Endodermal cell (in vitro differentiated cells): ENCODE data around the gene INSYN2B. TPM values are rescaled to one million over a fixed set of nuclear protein-coding genes. Genes with fewer than 3 reads are reported as not detected.
"Not testable (repeated sequence)": the region's sequence is repeated elsewhere in the genome, so short reads cannot be mapped to it uniquely, and the experiment has no call there.

Experiments
- DNase-seq: peaks from one replicate; pipeline ENCODE4 v3.0.0-alpha.2; 2017
- H3K27ac ChIP-seq: 2 replicates; pipeline ENCODE4 v1.5.1; 2013; ENCODE audit warnings: mild to moderate bottlenecking, low read depth, low read length, moderate library complexity
- H3K27me3 ChIP-seq: 2 replicates; pipeline ENCODE4 v1.6.1; 2013; ENCODE audit warnings: mild to moderate bottlenecking, low read length, moderate library complexity; ENCODE audit not compliant: insufficient read depth, control insufficient read depth, poor library complexity, severe bottlenecking
- H3K36me3 ChIP-seq: 2 replicates; pipeline ENCODE4 v1.7.0; 2013; ENCODE audit warnings: mild to moderate bottlenecking, low read length, moderate library complexity; ENCODE audit not compliant: control insufficient read depth, insufficient read depth
- H3K4me1 ChIP-seq: one replicate; pipeline ENCODE4 v1.7.0; 2013; ENCODE audit warnings: low read length; ENCODE audit not compliant: control insufficient read depth, insufficient read depth
- H3K4me3 ChIP-seq: 2 replicates; pipeline ENCODE4 v1.5.1; 2013; ENCODE audit warnings: mild to moderate bottlenecking, low read length, moderate library complexity
- H3K9ac ChIP-seq: 2 replicates; pipeline ENCODE4 v1.6.1; 2013; ENCODE audit warnings: mild to moderate bottlenecking, low read length, moderate library complexity; ENCODE audit not compliant: poor library complexity, severe bottlenecking; ENCODE audit errors: extremely low read depth
- H3K9me3 ChIP-seq: 2 replicates; pipeline ENCODE4 v1.6.1; 2013; ENCODE audit warnings: mild to moderate bottlenecking, low read length, moderate library complexity; ENCODE audit not compliant: control insufficient read depth
- H3K27ac Mint-ChIP-seq: 2 replicates; pipeline ENCODE4 v1.8.0; 2020; ENCODE audit warnings: mixed read lengths
- H3K27me3 Mint-ChIP-seq: 2 replicates; pipeline ENCODE4 v1.8.0; 2021; ENCODE audit warnings: mild to moderate bottlenecking, mixed read lengths; ENCODE audit not compliant: insufficient read depth
- H3K36me3 Mint-ChIP-seq: 2 replicates; pipeline ENCODE4 v1.8.0; 2020; ENCODE audit warnings: low read depth, mixed read lengths
- H3K4me1 Mint-ChIP-seq: 2 replicates; pipeline ENCODE4 v1.8.0; 2020; ENCODE audit warnings: mixed read lengths
- H3K4me3 Mint-ChIP-seq: 2 replicates; pipeline ENCODE4 v1.8.0; 2020; ENCODE audit warnings: mild to moderate bottlenecking, moderate library complexity, mixed read lengths
- H3K9me3 Mint-ChIP-seq: 2 replicates; pipeline ENCODE4 v1.8.0; 2020; ENCODE audit warnings: mild to moderate bottlenecking, mixed read lengths
- WGBS, 2 experiments: methylation state at CpG; one replicate each; pipeline versions ENCODE4 v1.1.5 to v1.1.7; 2013; ENCODE audit warnings: missing lambda C conversion rate in 2 of 2, mixed read lengths in 1 of 2; ENCODE audit not compliant: insufficient coverage in 1 of 2, insufficient read length in 1 of 2; 5-methylcytosine and 5-hydroxymethylcytosine counted together
- total RNA-seq, 2 donors: library from RNA; stranded (reverse); fragmentation: NEBNext Ultra II Directional in 1 of 2; extraction: Animal tissue kit (Norgen Biotek cat#: 25700) in 1 of 2; gene quantifications; 2 replicates in 1 of 2; 3 replicates in 1 of 2; pipeline ENCODE4 v1.2.1, GENCODE V29; 2021
- TF ChIP-seq, protein P1 (sequence below): fragments of 200-600 bp; sonication (generic); conservative IDR thresholded peaks from 2 replicates; pipeline ENCODE4 v1.5.0; 2021; ENCODE audit warnings: antibody characterized with exemption, mild to moderate bottlenecking

Gene INSYN2B
- total RNA-seq, 2 donors from 2014 or later, result not detected

DNA sequence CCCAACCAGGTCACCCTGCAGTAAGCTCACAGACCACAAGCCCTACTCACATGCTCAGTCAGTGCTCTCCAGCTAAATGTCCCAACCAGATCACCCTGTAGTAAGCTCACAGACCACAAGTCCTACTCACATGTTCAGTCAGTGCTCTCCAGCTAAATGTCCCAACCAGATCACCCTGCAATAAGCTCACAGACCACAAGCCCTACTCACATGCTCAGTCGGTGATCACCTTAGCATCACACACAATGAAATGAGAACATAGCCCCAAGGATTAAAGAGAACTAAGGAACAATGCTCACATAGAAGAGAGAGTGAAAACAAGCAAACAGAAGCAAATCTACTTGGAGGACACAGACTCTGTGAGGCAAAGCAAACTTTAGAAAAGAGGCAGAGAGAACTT lies 145.8 kb downstream of the INSYN2B start:
- H3K27ac Mint-ChIP-seq, H3K9ac ChIP-seq, H3K27ac ChIP-seq, DNase-seq, H3K27me3 Mint-ChIP-seq, H3K9me3 ChIP-seq, H3K36me3 ChIP-seq, H3K4me1 Mint-ChIP-seq, H3K4me3 Mint-ChIP-seq, H3K36me3 Mint-ChIP-seq, H3K27me3 ChIP-seq, H3K4me1 ChIP-seq, H3K4me3 ChIP-seq, H3K9me3 Mint-ChIP-seq: not testable (repeated sequence)
- 78% methylated on average over 1 of the region's 1 CpG; no CpG with 5 or more reads in 1 of the 2 experiments for WGBS, 2 experiments
- TF ChIP-seq, protein P1, sequence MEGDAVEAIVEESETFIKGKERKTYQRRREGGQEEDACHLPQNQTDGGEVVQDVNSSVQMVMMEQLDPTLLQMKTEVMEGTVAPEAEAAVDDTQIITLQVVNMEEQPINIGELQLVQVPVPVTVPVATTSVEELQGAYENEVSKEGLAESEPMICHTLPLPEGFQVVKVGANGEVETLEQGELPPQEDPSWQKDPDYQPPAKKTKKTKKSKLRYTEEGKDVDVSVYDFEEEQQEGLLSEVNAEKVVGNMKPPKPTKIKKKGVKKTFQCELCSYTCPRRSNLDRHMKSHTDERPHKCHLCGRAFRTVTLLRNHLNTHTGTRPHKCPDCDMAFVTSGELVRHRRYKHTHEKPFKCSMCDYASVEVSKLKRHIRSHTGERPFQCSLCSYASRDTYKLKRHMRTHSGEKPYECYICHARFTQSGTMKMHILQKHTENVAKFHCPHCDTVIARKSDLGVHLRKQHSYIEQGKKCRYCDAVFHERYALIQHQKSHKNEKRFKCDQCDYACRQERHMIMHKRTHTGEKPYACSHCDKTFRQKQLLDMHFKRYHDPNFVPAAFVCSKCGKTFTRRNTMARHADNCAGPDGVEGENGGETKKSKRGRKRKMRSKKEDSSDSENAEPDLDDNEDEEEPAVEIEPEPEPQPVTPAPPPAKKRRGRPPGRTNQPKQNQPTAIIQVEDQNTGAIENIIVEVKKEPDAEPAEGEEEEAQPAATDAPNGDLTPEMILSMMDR, result peak; percentile 26

DNA sequence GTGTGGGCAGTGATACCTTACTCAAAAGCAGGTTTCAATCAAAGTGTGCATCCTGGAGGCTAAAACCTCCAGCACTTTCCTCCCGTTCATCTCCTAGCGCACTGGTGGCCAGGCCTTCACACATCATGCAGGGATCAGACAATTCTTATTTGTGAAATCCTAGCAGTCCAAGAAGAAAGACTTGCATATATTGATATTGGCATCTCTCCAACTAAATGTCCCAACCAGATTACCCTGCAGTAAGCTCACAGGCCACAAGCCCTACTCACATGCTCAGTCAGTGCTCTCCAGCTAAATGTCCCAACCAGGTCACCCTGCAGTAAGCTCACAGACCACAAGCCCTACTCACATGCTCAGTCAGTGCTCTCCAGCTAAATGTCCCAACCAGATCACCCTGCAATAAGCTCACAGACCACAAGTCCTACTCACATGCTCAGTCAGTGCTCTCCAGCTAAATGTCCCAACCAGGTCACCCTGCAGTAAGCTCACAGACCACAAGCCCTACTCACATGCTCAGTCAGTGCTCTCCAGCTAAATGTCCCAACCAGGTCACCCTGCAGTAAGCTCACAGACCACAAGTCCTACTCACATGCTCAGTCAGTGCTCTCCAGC lies 146.5 kb downstream of the INSYN2B start:
- H3K4me1 ChIP-seq, H3K4me3 ChIP-seq, H3K9me3 ChIP-seq, H3K4me3 Mint-ChIP-seq, H3K36me3 ChIP-seq, H3K27ac Mint-ChIP-seq, DNase-seq, H3K36me3 Mint-ChIP-seq, H3K4me1 Mint-ChIP-seq, H3K27me3 ChIP-seq, H3K9ac ChIP-seq, H3K9me3 Mint-ChIP-seq, H3K27ac ChIP-seq, H3K27me3 Mint-ChIP-seq: not testable (repeated sequence)
- TF ChIP-seq, protein P1, result peak; percentile 18
- WGBS, 2 experiments, result 95 to 100% methylated on average over 2 of the region's 2 CpGs

DNA sequence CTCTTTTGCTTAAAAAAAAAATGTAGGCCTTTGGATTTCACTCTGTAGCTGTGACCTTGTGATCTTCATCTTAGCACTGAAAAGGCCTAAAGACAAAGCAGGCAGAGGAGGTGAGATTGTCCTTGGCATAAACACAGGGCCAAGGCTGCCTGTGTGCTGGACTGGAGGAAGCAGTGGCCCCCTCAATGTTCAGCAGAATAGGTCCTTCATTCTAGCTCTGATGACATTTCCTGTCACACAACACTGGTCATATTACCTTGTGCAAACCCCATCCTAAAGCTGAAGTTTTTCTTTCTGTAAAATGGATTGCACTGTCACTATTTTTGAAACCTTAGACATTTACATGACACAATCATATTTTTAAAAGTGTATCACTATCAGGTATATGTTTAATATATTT lies 147.4 kb downstream of the INSYN2B start:
- no peak overlapping the region for H3K4me3 ChIP-seq
- TF ChIP-seq, protein P1, result no peak
- H3K9me3 Mint-ChIP-seq, result no peaks in the 10 kb centered on the region
- no peak overlapping the region for H3K27ac Mint-ChIP-seq
- no peaks in the 10 kb centered on the region for H3K36me3 ChIP-seq
- H3K27me3 Mint-ChIP-seq, result no peaks in the 10 kb centered on the region
- H3K4me1 Mint-ChIP-seq, result peaks cover 4% of the 10 kb centered on the region
- no peaks in the 10 kb centered on the region for H3K36me3 Mint-ChIP-seq
- no peak overlapping the region for H3K4me3 Mint-ChIP-seq
- H3K9me3 ChIP-seq, result no peaks in the 10 kb centered on the region
- no peaks in the 10 kb centered on the region for H3K4me1 ChIP-seq
- no peak for DNase-seq
- H3K9ac ChIP-seq, result no peak overlapping the region
- H3K27ac ChIP-seq, result no peak overlapping the region
- no peaks in the 10 kb centered on the region for H3K27me3 ChIP-seq
